NCI-H446 (cell line): ENCODE data around the gene TRIM9.

Source experiments
- DNase-seq, 2 experiments: peaks; one replicate each; lab custom pipeline; 2025; lab: John Stamatoyannopoulos, UW

Gene TRIM9

GRCh38 chr14:50936016-50936340 lies 158.9 kb downstream of the TRIM9 start:
- no peak for DNase-seq

- DNase-seq, result no peak
These were observed 159.5 kb downstream of the TRIM9 start for GRCh38 chr14:50935126-50936015.

GRCh38 chr14:50932592-50933495 lies 162.1 kb downstream of the TRIM9 start:
- no peak for DNase-seq

GRCh38 chr14:50932156-50932555 lies 162.7 kb downstream of the TRIM9 start:
- no peak for DNase-seq

- no peak for DNase-seq
These were observed 163.3 kb downstream of the TRIM9 start for GRCh38 chr14:50931559-50931958.

GRCh38 chr14:50929506-50929905 lies 165.4 kb downstream of the TRIM9 start:
- DNase-seq, result no peak

- no peak for DNase-seq
These were observed 166.8 kb downstream of the TRIM9 start for GRCh38 chr14:50928002-50928635.

- no peak for DNase-seq
These were observed 168.0 kb downstream of the TRIM9 start for GRCh38 chr14:50926851-50927386.
